HepG2 (cell line): Measurements from ENCODE around the gene FAM167B. TPM values are rescaled to one million over a fixed set of nuclear protein-coding genes. Genes with fewer than 3 reads are reported as not detected.

Experiments
- ATAC-seq: fragments of 200-7000 bp; cut with Tn5 transposase; 3 replicates; pipeline ENCODE4 v1.9.1; 2020; ENCODE audit warnings: mild to moderate bottlenecking, moderate library complexity
- BruUV-seq: library from RNA; stranded (reverse); fragments of 400-500 nt; replicated peaks from 2 replicates; lab custom pipeline; 2021; lab: Mats Ljungman, UMichigan
- CTCF ChIA-PET: fragments of 300-600 bp; formaldehyde crosslinking; extraction: SDS; loops from one replicate; lab custom pipeline; 2021; ENCODE audit warnings: low total read pairs, inconsistent platforms, low intra/inter-chr PET ratio; lab: Yijun Ruan, JAX
- POLR2A ChIA-PET: fragments of 350-600 bp; sonication (Branson Sonifier 250); formaldehyde crosslinking; loops from one replicate; lab custom pipeline; 2020; ENCODE audit warnings: antibody characterized with exemption, inconsistent platforms; lab: Yijun Ruan, JAX
- DNase-seq: peaks from one replicate; pipeline ENCODE4 v3.0.0-alpha.2; 2015; ENCODE audit warnings: low spot score
- FAIRE-seq: peaks from 3 replicates; lab custom pipeline; 2011; peaks lifted over from hg19 to GRCh38; lab: Jason Lieb, UNC
- H2AFZ ChIP-seq: one replicate; pipeline ENCODE4 v1.6.1; 2011; ENCODE audit warnings: low read length, inconsistent platforms
- H3K27ac ChIP-seq: fragments of 300-600 bp; 3 replicates; pipeline ENCODE4 v1.8.0; 2011; ENCODE audit warnings: mixed run types, mild to moderate bottlenecking, mixed read lengths, low read length, inconsistent platforms; ENCODE audit not compliant: insufficient read depth; ENCODE audit errors: extremely low read length
- H3K27me3 ChIP-seq, 2 experiments: fragments of 200-600 bp in 1 of 2; 2 replicates in 1 of 2; 3 replicates in 1 of 2; pipeline versions ENCODE4 v1.6.0 to v1.8.0; 2011; ENCODE audit warnings: low read length in 2 of 2, mild to moderate bottlenecking in 2 of 2, moderate library complexity in 2 of 2, inconsistent platforms in 1 of 2; ENCODE audit not compliant: insufficient read depth in 2 of 2, control insufficient read depth in 1 of 2
- H3K36me3 ChIP-seq, 2 experiments: fragments of 200-600 bp in 1 of 2; replicated peaks in 1 of 2; 2 replicates in 1 of 2; 3 replicates in 1 of 2; pipeline versions ENCODE4 v1.5.1 to v1.8.0; 2011; ENCODE audit warnings: low read length in 2 of 2, inconsistent platforms in 1 of 2; ENCODE audit not compliant: insufficient read depth in 2 of 2, control insufficient read depth in 1 of 2
- H3K4me1 ChIP-seq: 2 replicates; pipeline ENCODE4 v1.5.1; 2012; ENCODE audit warnings: low read length, inconsistent platforms; ENCODE audit not compliant: insufficient read depth
- H3K4me2 ChIP-seq: 2 replicates; pipeline ENCODE4 v1.6.0; 2011; ENCODE audit warnings: low read depth, low read length, inconsistent platforms
- H3K4me3 ChIP-seq, 3 experiments: fragments of 200-600 bp in 1 of 3; sonication (generic), shearing (Covaris generic) in 1 of 3; replicated peaks in 1 of 3; 2 replicates each; pipeline ENCODE4 v1.5.1; 2011 to 2016; ENCODE audit warnings: low read length in 3 of 3, inconsistent platforms in 2 of 3, low read depth in 2 of 3, mild to moderate bottlenecking in 2 of 3, control low read depth in 1 of 3, mixed read lengths in 1 of 3; ENCODE audit not compliant: insufficient read depth in 1 of 3
- H3K79me2 ChIP-seq: one replicate; pipeline ENCODE4 v1.6.1; 2011; ENCODE audit warnings: low read length, inconsistent platforms; ENCODE audit not compliant: insufficient read depth
- H3K9ac ChIP-seq: 2 replicates; pipeline ENCODE4 v1.6.0; 2011; ENCODE audit warnings: mild to moderate bottlenecking, low read depth, low read length, inconsistent platforms; ENCODE audit not compliant: insufficient read depth
- H3K9me3 ChIP-seq: 2 replicates; pipeline ENCODE4 v1.5.1; 2012; ENCODE audit warnings: mild to moderate bottlenecking, low read length
- H4K20me1 ChIP-seq: 2 replicates; pipeline ENCODE4 v1.6.0; 2011; ENCODE audit warnings: inconsistent platforms, mild to moderate bottlenecking, low read length, moderate library complexity; ENCODE audit not compliant: insufficient read depth
- HOXA3 ChIP-seq: sonication (generic); formaldehyde crosslinking; IDR thresholded peaks from 2 replicates; pipeline ENCODE4 v1.5.0; 2020; ENCODE audit warnings: missing genetic modification reagents
- MIXL1 ChIP-seq: IDR thresholded peaks from 2 replicates; pipeline ENCODE4 v1.6.1; 2016
- PHF21A ChIP-seq: sonication (generic); formaldehyde crosslinking; IDR thresholded peaks from 2 replicates; pipeline ENCODE4 v1.5.0; 2020; ENCODE audit warnings: mild to moderate bottlenecking, missing genetic modification reagents
- RAD21 ChIP-seq: fragments of 450-650 bp; formaldehyde crosslinking; IDR thresholded peaks from 2 replicates; pipeline ENCODE4 v1.5.0; 2020; ENCODE audit warnings: mild to moderate bottlenecking
- REL ChIP-seq: sonication (generic); formaldehyde crosslinking; conservative IDR thresholded peaks from 2 replicates; pipeline ENCODE4 v1.8.0; 2022; ENCODE audit warnings: mild to moderate bottlenecking, missing genetic modification reagents, moderate library complexity
- SOX6 ChIP-seq, 2 experiments: fragments of 450-650 bp in 1 of 2; sonication (generic) in 1 of 2; formaldehyde crosslinking in 1 of 2; IDR thresholded peaks; 2 replicates each; pipeline versions ENCODE4 v1.4.0 to v1.6.1; 2017 to 2020; ENCODE audit warnings: antibody characterized with exemption in 1 of 2, mild to moderate bottlenecking in 1 of 2, missing genetic modification reagents in 1 of 2
- YEATS4 ChIP-seq: sonication (generic); formaldehyde crosslinking; IDR thresholded peaks from 2 replicates; pipeline ENCODE4 v1.4.0; 2020; ENCODE audit warnings: missing genetic modification reagents, borderline replicate concordance
- ZNF234 ChIP-seq: sonication (generic); formaldehyde crosslinking; conservative IDR thresholded peaks from 2 replicates; pipeline ENCODE4 v1.5.1; 2020; ENCODE audit warnings: mild to moderate bottlenecking, missing genetic modification reagents
- WGBS: methylation state at CpG from one replicate; pipeline ENCODE4 v1.1.6; 2017; ENCODE audit warnings: low lambda C conversion rate; 5-methylcytosine and 5-hydroxymethylcytosine counted together
- in situ Hi-C: cut with HindIII; loops from 2 replicates; pipeline ENCODE4 v1.10.0; 2017; ENCODE audit warnings: low pct_unique_long_range_greater_than_20kb; ENCODE audit not compliant: extremely low pct_ligation_motif_present
- intact Hi-C: fragments of 100-400 bp; cut with micrococcal nuclease; formaldehyde crosslinking; loops from one replicate; pipeline ENCODE4 v1.10.0; 2022; ENCODE audit not compliant: unreplicated experiment
- polyA plus RNA-seq, 8 experiments: library from polyadenylated mRNA; depleted of rRNA in 3 of 8; stranded (reverse) in 7 of 8; unstranded in 1 of 8; fragments of >200 nt; fragmentation: Illumina TruSeq in 4 of 8; extraction: Trizol in 4 of 8; gene quantifications; 2 replicates each; pipeline versions ENCODE4 v1.2.1 to v1.2.3, GENCODE V29; 2011 to 2016; ENCODE audit warnings: low read depth in 4 of 8, missing spikeins in 1 of 8, mixed read lengths in 1 of 8; ENCODE audit not compliant: insufficient read depth in 1 of 8
- total RNA-seq, 5 experiments: library from RNA; depleted of rRNA; stranded (reverse); fragments of >200 nt; fragmentation: Illumina TruSeq; extraction: Trizol; gene quantifications; 2 replicates each; pipeline ENCODE4 v1.2.3, GENCODE V29; 2016; ENCODE audit warnings: low read depth in 1 of 5
- TF ChIP-seq, protein P1 (sequence below): sonication (generic); formaldehyde crosslinking; conservative IDR thresholded peaks from 2 replicates; pipeline ENCODE4 v1.5.0; 2020; ENCODE audit warnings: missing genetic modification reagents

Gene FAM167B
- total and polyA plus RNA-seq, 2 of the 13 experiments (the other 11 are each of a cell fraction or from before 2014, with no cell fraction given), result 0.15 to 0.70 TPM

DNA sequence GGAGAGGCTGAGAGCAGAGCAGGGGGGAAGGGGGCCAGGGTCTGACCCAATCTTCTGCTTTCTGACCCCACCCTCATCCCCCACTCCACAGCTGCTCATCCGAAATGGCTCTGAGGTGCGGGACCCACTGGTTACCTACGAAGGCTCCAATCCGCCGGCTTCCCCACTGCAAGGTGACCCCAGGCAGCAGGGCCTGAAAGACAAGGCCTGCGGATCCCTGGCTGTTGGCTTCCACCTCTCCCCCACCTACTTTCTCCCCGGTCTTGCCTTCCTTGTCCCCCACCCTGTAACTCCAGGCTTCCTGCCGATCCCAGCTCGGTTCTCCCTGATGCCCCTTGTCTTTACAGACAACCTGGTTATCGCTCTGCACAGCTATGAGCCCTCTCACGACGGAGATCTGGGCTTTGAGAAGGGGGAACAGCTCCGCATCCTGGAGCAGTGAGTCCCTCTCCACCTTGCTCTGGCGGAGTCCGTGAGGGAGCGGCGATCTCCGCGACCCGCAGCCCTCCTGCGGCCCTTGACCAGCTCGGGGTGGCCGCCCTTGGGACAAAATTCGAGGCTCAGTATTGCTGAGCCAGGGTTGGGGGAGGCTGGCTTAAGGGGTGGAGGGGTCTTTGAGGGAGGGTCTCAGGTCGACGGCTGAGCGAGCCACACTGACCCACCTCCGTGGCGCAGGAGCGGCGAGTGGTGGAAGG lies 27.8 kb downstream of the FAM167B start:
- Histone ChIP-seq H3K9ac (no peak overlapping the region), H3K4me1 (peaks cover 21% of the 10 kb centered on the region), H3K4me2 (peak overlapping the region; percentile 57; the same call in 1 of the 2 replicates), H4K20me1 (no peaks in the 10 kb centered on the region), H3K27ac (no peak overlapping the region), H2AFZ (no peak overlapping the region), H3K79me2 (no peaks in the 10 kb centered on the region), H3K36me3 (no peaks in the 10 kb centered on the region), H3K9me3 (no peaks in the 10 kb centered on the region), H3K27me3 (peaks cover 0 to 10% of the 10 kb centered on the region in 2 experiments; a peak in 1 of 5 replicates), H3K4me3 (no peak overlapping the region)
- in situ Hi-C loops (no loop called here), intact Hi-C loops (no loop called here)
- CTCF ChIA-PET, result no interaction called here
- ATAC-seq (no peak), DNase-seq (no peak), FAIRE-seq (no peak)
- TF ChIP-seq REL (CRISPR knock-in tag), result no peak
- TF ChIP-seq HOXA3, result no peak
- TF ChIP-seq PHF21A (CRISPR knock-in tag), result no peak
- no peak for TF ChIP-seq RAD21 (CRISPR knock-in tag)
- no peak for TF ChIP-seq SOX6 (IDR thresholded peaks at IDR 0.05)
- TF ChIP-seq SOX6 (CRISPR knock-in tag; IDR thresholded peaks at IDR 0.05), result no peak
- TF ChIP-seq YEATS4, result no peak
- TF ChIP-seq, protein P1, sequence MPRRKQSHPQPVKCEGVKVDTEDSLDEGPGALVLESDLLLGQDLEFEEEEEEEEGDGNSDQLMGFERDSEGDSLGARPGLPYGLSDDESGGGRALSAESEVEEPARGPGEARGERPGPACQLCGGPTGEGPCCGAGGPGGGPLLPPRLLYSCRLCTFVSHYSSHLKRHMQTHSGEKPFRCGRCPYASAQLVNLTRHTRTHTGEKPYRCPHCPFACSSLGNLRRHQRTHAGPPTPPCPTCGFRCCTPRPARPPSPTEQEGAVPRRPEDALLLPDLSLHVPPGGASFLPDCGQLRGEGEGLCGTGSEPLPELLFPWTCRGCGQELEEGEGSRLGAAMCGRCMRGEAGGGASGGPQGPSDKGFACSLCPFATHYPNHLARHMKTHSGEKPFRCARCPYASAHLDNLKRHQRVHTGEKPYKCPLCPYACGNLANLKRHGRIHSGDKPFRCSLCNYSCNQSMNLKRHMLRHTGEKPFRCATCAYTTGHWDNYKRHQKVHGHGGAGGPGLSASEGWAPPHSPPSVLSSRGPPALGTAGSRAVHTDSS, result no peak
- TF ChIP-seq MIXL1, result no peak
- TF ChIP-seq ZNF234, result no peak
- no TSS peak for BruUV-seq
- WGBS, result 78% methylated on average over 30 of the region's 31 CpGs
- POLR2A ChIA-PET, result interaction anchor here (0.9 to 1.2 kb wide), 3 partner anchors 17 to 61 kb away, joined by 3 to 4 read pairs (median 4); partner anchors contain the start of genes HDAC1 and MARCKSL1
